Type B pancreatic cell (in vitro differentiated cells): ENCODE data around the gene PCBP3. TPM values are rescaled to one million over a fixed set of nuclear protein-coding genes. Genes with fewer than 3 reads are reported as not detected.
"Not testable (repeated sequence)": the region's sequence is repeated elsewhere in the genome, so short reads cannot be mapped to it uniquely, and the experiment has no call there.

ENCODE experiments used
- DNase-seq: peaks from one replicate; pipeline ENCODE4 v3.0.0; 2021; ENCODE audit warnings: mixed read lengths; ENCODE audit not compliant: unreplicated experiment; ENCODE audit errors: extremely low spot score
- H3K27ac Mint-ChIP-seq: 2 replicates; pipeline ENCODE4 v1.8.0; 2021; ENCODE audit warnings: mild to moderate bottlenecking, mixed read lengths
- H3K27me3 Mint-ChIP-seq: 2 replicates; pipeline ENCODE4 v1.8.0; 2021; ENCODE audit warnings: mixed read lengths
- H3K36me3 Mint-ChIP-seq: 2 replicates; pipeline ENCODE4 v1.8.0; 2021; ENCODE audit warnings: mixed read lengths
- H3K4me1 Mint-ChIP-seq: one replicate; pipeline ENCODE4 v1.8.0; 2021; ENCODE audit warnings: mixed read lengths; ENCODE audit not compliant: unreplicated experiment
- H3K4me3 Mint-ChIP-seq: 2 replicates; pipeline ENCODE4 v1.8.0; 2021; ENCODE audit warnings: mild to moderate bottlenecking, mixed read lengths
- H3K9me3 Mint-ChIP-seq: 2 replicates; pipeline ENCODE4 v1.8.0; 2021; ENCODE audit warnings: mixed read lengths
- CTCF ChIP-seq: fragments of 200-600 bp; sonication (generic); conservative IDR thresholded peaks from 2 replicates; pipeline ENCODE4 v1.5.0; 2021; ENCODE audit warnings: antibody characterized with exemption, mild to moderate bottlenecking
- total RNA-seq: library from RNA; stranded (reverse); gene quantifications from 2 replicates; pipeline ENCODE4 v1.2.1, GENCODE V29; 2021; ENCODE audit warnings: low replicate concordance

Gene PCBP3
- total RNA-seq, 1 donor from 2014 or later, result 5.5 TPM

- peaks cover 9% of the 10 kb centered on the region for H3K27me3 Mint-ChIP-seq
- no peak for TF ChIP-seq CTCF
- peaks cover 16% of the 10 kb centered on the region for H3K4me1 Mint-ChIP-seq
- DNase-seq, result no peak
- H3K4me3 Mint-ChIP-seq, result no peak overlapping the region
- H3K9me3 Mint-ChIP-seq, result no peaks in the 10 kb centered on the region
- H3K36me3 Mint-ChIP-seq, result no peaks in the 10 kb centered on the region
- H3K27ac Mint-ChIP-seq, result no peak overlapping the region
Measured at GRCh38 chr21:45618846-45619485, 24.6 kb upstream of the PCBP3 start.

GRCh38 chr21:45620201-45620923 is 23.2 kb upstream of the PCBP3 start:
- no peak for TF ChIP-seq CTCF
- Mint-ChIP-seq H3K4me3 (no peak overlapping the region), H3K36me3 (no peaks in the 10 kb centered on the region), H3K4me1 (peaks cover 13% of the 10 kb centered on the region), H3K27ac (no peak overlapping the region), H3K27me3 (peaks cover 6% of the 10 kb centered on the region), H3K9me3 (no peaks in the 10 kb centered on the region)
- no peak for DNase-seq

GRCh38 chr21:45621435-45622331 is 21.8 kb upstream of the PCBP3 start:
- not testable (repeated sequence) for H3K27me3 Mint-ChIP-seq, H3K36me3 Mint-ChIP-seq, H3K9me3 Mint-ChIP-seq, DNase-seq, H3K4me3 Mint-ChIP-seq, H3K27ac Mint-ChIP-seq
- peaks cover 13% of the 10 kb centered on the region for H3K4me1 Mint-ChIP-seq

- Mint-ChIP-seq H3K27me3 (peaks cover 16% of the 10 kb centered on the region), H3K4me3 (no peak overlapping the region), H3K9me3 (no peaks in the 10 kb centered on the region), H3K36me3 (no peaks in the 10 kb centered on the region), H3K27ac (no peak overlapping the region), H3K4me1 (peaks cover 11% of the 10 kb centered on the region)
- no peak for DNase-seq
- no peak for TF ChIP-seq CTCF
Measured at GRCh38 chr21:45622416-45623097, 21.0 kb upstream of the PCBP3 start.

DNA sequence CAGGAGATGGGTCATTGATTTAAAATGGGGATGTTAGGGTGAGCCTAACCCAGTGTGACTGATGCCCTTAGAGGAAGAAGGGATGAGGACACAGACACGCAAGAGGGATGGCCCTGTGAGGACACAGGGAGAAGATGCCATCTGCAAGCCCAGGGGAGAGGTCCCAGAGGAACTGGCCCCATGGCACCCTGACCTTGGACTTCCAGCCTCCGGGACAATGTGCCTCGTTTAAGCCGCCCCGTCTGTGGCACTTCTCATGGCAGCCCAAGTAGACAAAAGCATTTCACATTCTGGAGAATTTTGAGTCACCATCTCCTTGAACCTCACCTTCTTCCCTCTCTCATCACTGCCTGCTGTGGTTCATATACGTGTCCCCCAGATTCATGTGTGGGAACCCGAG is 20.1 kb upstream of the PCBP3 start:
- no peak for TF ChIP-seq CTCF
- H3K27me3 Mint-ChIP-seq, result peaks cover 20% of the 10 kb centered on the region
- DNase-seq, result no peak
- no peak overlapping the region for H3K4me3 Mint-ChIP-seq
- H3K27ac Mint-ChIP-seq, result no peak overlapping the region
- H3K9me3 Mint-ChIP-seq, result no peaks in the 10 kb centered on the region
- H3K4me1 Mint-ChIP-seq, result peaks cover 2% of the 10 kb centered on the region
- H3K36me3 Mint-ChIP-seq, result no peaks in the 10 kb centered on the region

DNA sequence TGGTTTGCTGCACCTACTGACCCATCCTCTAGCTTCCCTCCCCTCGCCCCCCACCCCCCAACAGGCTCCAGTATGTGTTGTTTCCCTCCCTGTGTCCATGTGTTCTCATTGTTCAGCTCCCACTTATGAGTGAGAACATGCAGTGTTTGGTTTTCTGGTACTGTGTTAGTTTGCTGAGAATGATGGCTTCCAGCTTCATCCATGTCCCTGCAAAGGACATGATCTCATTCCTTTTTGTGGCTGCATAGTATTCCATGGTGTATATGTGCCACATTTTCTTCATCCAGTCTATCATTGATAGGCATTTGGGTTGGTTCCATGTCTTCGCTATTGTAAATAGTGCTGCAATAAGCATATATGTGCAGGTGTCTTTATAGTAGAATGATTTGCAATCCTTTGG is 17.4 kb upstream of the PCBP3 start:
- not testable (repeated sequence) for H3K4me3 Mint-ChIP-seq, H3K4me1 Mint-ChIP-seq, DNase-seq, H3K36me3 Mint-ChIP-seq, H3K27ac Mint-ChIP-seq, H3K9me3 Mint-ChIP-seq
- H3K27me3 Mint-ChIP-seq, result peaks cover 23% of the 10 kb centered on the region
